ENCODE measurements around the gene MMP24.

MMP24 gene

GRCh38 chr20:35290887-35291417, 64.5 kb downstream of the MMP24 start:
- CTCF ChIA-PET, result interaction anchor here (0.6 to 1.5 kb wide), 2 partner anchors 12 to 18 kb away, joined by 3 to 6 read pairs; no protein-coding TSS in a partner anchor
- DNase-seq (ENCODE audit: low spot score), result no peak
- POLR2A ChIA-PET (ENCODE audit: low non-redundant PET), result interaction anchor here (0.9 kb wide), 1 partner anchor 164 kb away, joined by 3 read pairs; no protein-coding TSS in a partner anchor

DNA sequence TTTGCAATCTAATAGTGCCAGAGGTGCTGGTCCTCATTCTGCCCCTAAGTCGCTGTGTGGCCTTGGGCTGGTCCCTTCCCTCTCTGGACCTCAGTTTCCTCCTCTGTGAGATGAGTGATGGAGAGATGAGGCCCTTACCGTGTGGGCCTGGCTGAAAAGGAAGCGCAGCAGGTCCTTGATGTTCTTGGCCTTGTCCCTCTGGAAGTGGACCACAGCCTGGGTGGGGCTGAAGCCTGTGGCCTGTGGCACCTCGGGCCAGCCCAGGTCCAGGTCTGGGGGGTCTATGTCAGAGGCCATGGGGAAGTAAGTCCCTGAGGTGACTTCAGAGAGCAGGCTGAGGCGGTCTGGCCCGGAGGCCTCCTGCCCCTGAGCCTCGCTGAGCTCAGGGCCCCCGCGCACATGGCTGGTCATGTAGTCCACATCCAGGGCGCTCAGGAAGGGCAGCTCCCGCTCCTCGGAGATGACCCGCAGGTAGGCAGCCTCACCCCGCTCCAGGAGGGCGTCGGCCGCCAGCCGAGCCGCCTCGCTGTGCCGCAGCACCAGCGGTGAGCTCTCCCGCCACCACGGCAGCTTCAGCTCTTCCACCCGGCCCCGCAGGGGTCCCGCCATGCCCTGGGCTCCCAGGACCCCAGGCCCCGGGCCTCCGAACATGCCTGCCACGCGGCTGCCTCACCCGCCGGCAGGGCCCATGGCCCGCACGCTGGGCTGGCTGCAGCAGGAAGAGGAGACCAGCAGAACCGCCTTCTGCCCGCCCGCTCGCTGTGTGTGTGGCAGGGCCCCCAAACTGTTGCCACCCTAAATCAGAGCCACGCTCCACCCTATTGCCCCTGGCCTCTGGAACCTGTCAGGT, 65.4 kb downstream of the MMP24 start, which contains the start of gene FAM83C:
Gene FAM83C (minus strand): TSS at position 772 of the 850 bp plus-strand sequence. CDS start 121 bp downstream, at position 651.
- CTCF ChIA-PET, result interaction anchor here (1.5 kb wide), 1 partner anchor 11 kb away, joined by 3 read pairs; no protein-coding TSS in a partner anchor
- DNase-seq (ENCODE audit: low spot score), result no peak
- H3K27ac ChIP-seq, result no peak within 1 kb of the TSS
- TF ChIP-seq CTCF (conservative IDR thresholded peaks at IDR 0.05; ENCODE audit: low read depth), result no peak
- POLR2A ChIA-PET (ENCODE audit: low non-redundant PET), result interaction anchor here (0.9 kb wide), 1 partner anchor 163 kb away, joined by 3 read pairs; no protein-coding TSS in a partner anchor

More at GRCh38 chr20:35290887-35291417, 64.5 kb downstream of the MMP24 start:
- no peak for TF ChIP-seq CTCF (conservative IDR thresholded peaks at IDR 0.05; ENCODE audit: low read depth)
- H3K27ac ChIP-seq, result no peak overlapping the region

DNA sequence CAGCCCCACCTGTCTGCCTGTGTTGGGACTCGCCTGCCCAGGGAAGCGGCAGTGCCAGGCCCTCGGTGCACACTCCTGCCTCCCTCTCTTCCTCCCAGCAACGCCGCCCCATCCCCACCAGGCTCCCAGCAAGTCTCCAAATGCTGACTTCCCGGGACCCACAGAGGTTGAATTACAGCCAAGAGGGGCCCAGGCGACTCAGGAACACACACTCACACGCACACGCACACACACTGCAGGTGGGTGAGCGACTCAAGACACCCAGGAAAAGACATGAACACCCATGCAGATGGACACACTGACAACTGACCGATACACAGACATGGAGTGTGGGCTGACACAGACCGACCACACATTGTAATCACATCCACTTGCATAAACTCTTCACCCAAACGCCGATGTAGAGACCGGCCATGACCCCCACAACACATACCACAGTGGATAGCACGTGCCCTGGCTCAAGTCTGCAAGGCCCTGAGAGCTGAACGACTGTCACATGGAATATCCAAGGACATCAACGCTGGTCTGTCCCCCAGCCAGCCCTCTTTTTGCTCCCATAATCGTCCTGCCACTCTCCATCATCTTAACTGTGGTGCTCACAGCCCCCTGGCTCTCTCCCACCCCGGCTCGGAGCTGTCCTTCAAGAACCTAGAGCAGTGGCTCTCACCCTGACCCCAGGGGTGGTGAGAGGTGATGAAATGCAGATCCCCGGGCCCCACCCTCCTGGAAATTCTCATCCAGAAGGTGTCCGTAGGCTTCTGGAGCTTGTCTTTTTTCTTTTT, 66.2 kb downstream of the MMP24 start:
- TF ChIP-seq CTCF (conservative IDR thresholded peaks at IDR 0.05; ENCODE audit: low read depth), result no peak
- H3K27ac ChIP-seq, result no peak overlapping the region
- ChIA-PET CTCF (interaction anchor here (1.5 kb wide), 1 partner anchor 10 kb away, joined by 3 read pairs; no protein-coding TSS in a partner anchor), POLR2A (ENCODE audit: low non-redundant PET) (interaction anchor here (1.1 kb wide), 1 partner anchor 9 kb away, joined by 4 read pairs; the partner anchor contains the start of gene EIF6)
- DNase-seq (ENCODE audit: low spot score), result no peak

GRCh38 chr20:35293303-35294292, 67.1 kb downstream of the MMP24 start:
- TF ChIP-seq CTCF (conservative IDR thresholded peaks at IDR 0.05; ENCODE audit: low read depth), result no peak
- H3K27ac ChIP-seq, result no peak overlapping the region
- CTCF ChIA-PET, result interaction anchor here (2.3 kb wide), 1 partner anchor 10 kb away, joined by 12 read pairs; no protein-coding TSS in a partner anchor
- DNase-seq (ENCODE audit: low spot score), result no peak
- POLR2A ChIA-PET (ENCODE audit: low non-redundant PET), result interaction anchor here (1.1 kb wide), 1 partner anchor 9 kb away, joined by 4 read pairs; the partner anchor contains the start of gene EIF6

DNA sequence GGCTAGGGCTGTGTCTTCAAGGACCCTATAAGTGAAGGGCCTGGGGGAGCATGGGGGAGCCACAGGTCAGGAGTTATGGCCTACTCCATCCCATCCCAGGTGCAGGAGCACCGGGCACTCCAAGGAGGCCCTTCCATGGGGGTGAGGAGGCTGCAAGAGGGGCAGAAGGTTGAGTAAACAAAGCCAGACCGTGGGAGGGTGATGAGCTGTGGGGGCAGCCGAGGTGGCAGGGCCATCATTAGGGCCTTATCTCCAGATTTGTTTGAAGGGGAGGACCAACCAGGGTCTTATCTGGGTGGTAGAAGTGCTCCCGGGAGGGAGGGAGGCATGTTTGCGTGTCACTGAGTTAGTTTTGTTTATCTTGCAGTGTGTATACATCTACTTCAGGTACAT, 67.8 kb downstream of the MMP24 start:
- no peak for DNase-seq (ENCODE audit: low spot score)
- ChIA-PET CTCF (interaction anchor here (0.5 to 2.3 kb wide), 2 partner anchors 10 to 25 kb away, joined by 3 to 12 read pairs; no protein-coding TSS in a partner anchor), POLR2A (ENCODE audit: low non-redundant PET) (no interaction called here)
- no peak for TF ChIP-seq CTCF (conservative IDR thresholded peaks at IDR 0.05; ENCODE audit: low read depth)
- no peak overlapping the region for H3K27ac ChIP-seq

Data from RWPE1 (cell line).